ENCODE data around the gene MTHFR. TPM values are rescaled to one million over a fixed set of nuclear protein-coding genes. Genes with fewer than 3 reads are reported as not detected.

MTHFR gene
- total RNA-seq, 1 experiment from 2014 or later: 22.2 TPM

GRCh38 chr1:11797525-11798216, 8.1 kb downstream of the MTHFR start:
- peaks cover under 1% of the 10 kb centered on the region; the same call in 1 of the 2 replicates for H3K4me1 ChIP-seq (replicated peaks; ENCODE audit: insufficient read depth)
- no peaks in the 10 kb centered on the region for H3K36me3 ChIP-seq (ENCODE audit: low read depth)
- H3K27me3 ChIP-seq (ENCODE audit: insufficient read depth, low read depth): no peaks in the 10 kb centered on the region
- BruUV-seq (replicated peaks): no TSS peak
- no peak overlapping the region for H3K4me3 ChIP-seq
- no peak overlapping the region for H3K4me2 ChIP-seq
- no peaks in the 10 kb centered on the region for H4K20me1 ChIP-seq (ENCODE audit: insufficient read depth)
- intact Hi-C loops (cut with micrococcal nuclease; ENCODE audit: unreplicated experiment): no loop called here
- ChIA-PET POLR2A (ENCODE audit: unreplicated experiment) (no interaction called here), CTCF (no interaction called here)
- H2AFZ ChIP-seq: no peak overlapping the region
- TF ChIP-seq CTCF (conservative IDR thresholded peaks at IDR 0.05) (no peak), EZH2 (IDR thresholded peaks at IDR 0.05; ENCODE audit: low read depth) (no peak)
- H3K9me3 ChIP-seq (ENCODE audit: insufficient read depth, low read depth): no peaks in the 10 kb centered on the region
- no peak overlapping the region for H3K27ac ChIP-seq
- no peak for DNase-seq
- H3K9me2 ChIP-seq (ENCODE audit: insufficient read depth): no peaks in the 10 kb centered on the region
- H3K79me2 ChIP-seq (ENCODE audit: low read depth): no peaks in the 10 kb centered on the region
- H3F3A ChIP-seq (ENCODE audit: insufficient read depth, low read depth): no peaks in the 10 kb centered on the region

- no TSS peak for BruUV-seq (replicated peaks)
- no peak overlapping the region for H3K27ac ChIP-seq
- no peaks in the 10 kb centered on the region for H3F3A ChIP-seq (ENCODE audit: insufficient read depth, low read depth)
- no peaks in the 10 kb centered on the region for H3K9me2 ChIP-seq (ENCODE audit: insufficient read depth)
- H3K27me3 ChIP-seq (ENCODE audit: insufficient read depth, low read depth): no peaks in the 10 kb centered on the region
- ChIA-PET POLR2A (ENCODE audit: unreplicated experiment) (interaction anchor here (0.6 kb wide), 1 partner anchor 25 kb away, joined by 5 read pairs; no protein-coding TSS in a partner anchor), CTCF (interaction anchor here (0.5 kb wide), 1 partner anchor 171 kb away, joined by 3 read pairs; no protein-coding TSS in a partner anchor)
- no peak for DNase-seq
- H3K4me2 ChIP-seq: no peak overlapping the region
- H3K4me3 ChIP-seq: no peak overlapping the region
- intact Hi-C loops (cut with micrococcal nuclease; ENCODE audit: unreplicated experiment): no loop called here
- no peaks in the 10 kb centered on the region for H4K20me1 ChIP-seq (ENCODE audit: insufficient read depth)
- peaks cover 4% of the 10 kb centered on the region; the same call in 1 of the 2 replicates for H3K4me1 ChIP-seq (replicated peaks; ENCODE audit: insufficient read depth)
- H2AFZ ChIP-seq: no peak overlapping the region
- H3K36me3 ChIP-seq (ENCODE audit: low read depth): no peaks in the 10 kb centered on the region
- no peaks in the 10 kb centered on the region for H3K79me2 ChIP-seq (ENCODE audit: low read depth)
- no peaks in the 10 kb centered on the region for H3K9me3 ChIP-seq (ENCODE audit: insufficient read depth, low read depth)
- TF ChIP-seq CTCF (conservative IDR thresholded peaks at IDR 0.05) (no peak), EZH2 (IDR thresholded peaks at IDR 0.05; ENCODE audit: low read depth) (no peak)
These were observed 9.5 kb downstream of the MTHFR start for GRCh38 chr1:11796036-11796828.

- no peaks in the 10 kb centered on the region for H3K79me2 ChIP-seq (ENCODE audit: low read depth)
- no peaks in the 10 kb centered on the region for H3K27me3 ChIP-seq (ENCODE audit: insufficient read depth, low read depth)
- peaks cover 4% of the 10 kb centered on the region; the same call in 1 of the 2 replicates for H3K4me1 ChIP-seq (replicated peaks; ENCODE audit: insufficient read depth)
- H4K20me1 ChIP-seq (ENCODE audit: insufficient read depth): no peaks in the 10 kb centered on the region
- no peak overlapping the region for H2AFZ ChIP-seq
- no TSS peak for BruUV-seq (replicated peaks)
- no peaks in the 10 kb centered on the region for H3F3A ChIP-seq (ENCODE audit: insufficient read depth, low read depth)
- POLR2A ChIA-PET (ENCODE audit: unreplicated experiment): no interaction called here
- no peaks in the 10 kb centered on the region for H3K9me3 ChIP-seq (ENCODE audit: insufficient read depth, low read depth)
- H3K36me3 ChIP-seq (ENCODE audit: low read depth): no peaks in the 10 kb centered on the region
- H3K27ac ChIP-seq: no peak overlapping the region
- no peaks in the 10 kb centered on the region for H3K9me2 ChIP-seq (ENCODE audit: insufficient read depth)
- DNase-seq: no peak
- H3K4me3 ChIP-seq: no peak overlapping the region
- H3K4me2 ChIP-seq: no peak overlapping the region
- CTCF ChIA-PET: interaction anchor here (0.5 kb wide), 1 partner anchor 172 kb away, joined by 3 read pairs; no protein-coding TSS in a partner anchor
- TF ChIP-seq CTCF (conservative IDR thresholded peaks at IDR 0.05) (no peak), EZH2 (IDR thresholded peaks at IDR 0.05; ENCODE audit: low read depth) (no peak)
- intact Hi-C loops (cut with micrococcal nuclease; ENCODE audit: unreplicated experiment): no loop called here
These were observed 10.4 kb downstream of the MTHFR start for GRCh38 chr1:11795238-11795890.

Data from PC-9 (cell line).